ENCODE measurements around the gene SCAPER.
A peak's percentile ranks its signal among the peaks of the same experiment; 100 is the strongest.
"Not testable (repeated sequence)": the region's sequence is repeated elsewhere in the genome, so short reads cannot be mapped to it uniquely, and the experiment has no call there.

SCAPER gene

DNA sequence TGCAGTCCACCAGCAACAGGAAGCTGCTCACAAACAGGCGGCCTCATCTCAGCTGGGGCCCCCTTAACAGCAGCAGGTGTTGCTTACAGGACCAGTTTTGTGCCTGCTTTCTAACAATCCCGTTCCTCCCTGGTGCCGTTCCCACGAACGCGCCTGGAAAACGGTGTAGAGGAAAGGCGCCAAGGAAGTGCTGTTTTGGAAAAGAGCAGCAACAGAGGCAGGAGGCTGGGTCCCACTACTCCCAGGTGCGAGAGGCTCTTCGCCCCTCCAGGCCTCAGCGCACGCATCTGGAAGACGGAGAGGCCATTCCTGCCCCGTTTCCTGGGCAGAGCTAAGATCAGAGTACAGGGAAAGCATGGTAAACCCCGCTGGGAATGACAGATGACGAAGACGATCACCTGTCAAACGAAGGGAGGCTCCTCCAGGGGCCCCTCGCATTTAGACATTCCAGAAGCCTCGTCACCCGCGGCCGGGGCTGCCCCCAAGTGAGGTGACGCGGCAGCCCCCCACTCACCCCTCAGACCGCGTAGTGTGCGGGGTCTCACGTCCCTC is 603 bp downstream of the SCAPER start:
- H3K4me3 ChIP-seq (ENCODE audit: low read length): peak overlapping the region; percentile 86
- no peaks in the 10 kb centered on the region for H3K27me3 ChIP-seq (replicated peaks; ENCODE audit: control insufficient read depth, insufficient read depth, low read length)

DNA sequence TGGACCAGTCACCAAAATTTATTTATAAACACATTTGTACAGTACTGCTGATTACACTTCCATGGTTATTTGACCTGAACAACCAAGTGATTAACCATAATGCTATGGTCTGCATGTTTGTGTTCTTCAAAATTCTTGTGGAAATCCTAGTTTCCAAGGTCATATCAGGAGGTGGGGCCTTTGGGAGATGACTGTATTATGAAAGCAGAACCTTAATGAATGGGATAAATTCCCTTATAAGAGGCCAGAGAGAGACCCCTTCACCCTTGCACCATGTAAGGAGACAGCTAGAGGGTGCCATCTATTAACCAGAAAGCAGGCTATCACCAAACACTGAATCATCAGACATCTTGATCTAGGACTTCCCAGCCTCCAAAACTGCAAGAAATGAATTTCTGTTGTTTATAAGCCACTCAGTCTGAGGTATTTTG is 1.9 kb downstream of the SCAPER start:
- peak; percentile 30 for DNase-seq (ENCODE audit: low read depth)
- Histone ChIP-seq H3K9me3 (ENCODE audit: control insufficient read depth, low read length) (no peaks in the 10 kb centered on the region), H3K9ac (ENCODE audit: low read length) (no peak overlapping the region), H3K36me3 (ENCODE audit: control insufficient read depth, insufficient read depth, low read length, severe bottlenecking) (no peaks in the 10 kb centered on the region), H3K4me3 (ENCODE audit: low read length) (peak overlapping the region; percentile 31), H3K4me1 (ENCODE audit: control insufficient read depth, insufficient read depth, low read length) (peaks cover 27% of the 10 kb centered on the region), H3K27me3 (replicated peaks; ENCODE audit: control insufficient read depth, insufficient read depth, low read length) (no peaks in the 10 kb centered on the region)

More for the DNA sequence above, 603 bp downstream of the SCAPER start:
- Histone ChIP-seq H3K36me3 (ENCODE audit: control insufficient read depth, insufficient read depth, low read length, severe bottlenecking) (no peaks in the 10 kb centered on the region), H3K4me1 (ENCODE audit: control insufficient read depth, insufficient read depth, low read length) (peaks cover 27% of the 10 kb centered on the region), H3K9ac (ENCODE audit: low read length) (peak overlapping the region; percentile 85), H3K9me3 (ENCODE audit: control insufficient read depth, low read length) (no peaks in the 10 kb centered on the region)
- DNase-seq (ENCODE audit: low read depth): peak; percentile 50

DNA sequence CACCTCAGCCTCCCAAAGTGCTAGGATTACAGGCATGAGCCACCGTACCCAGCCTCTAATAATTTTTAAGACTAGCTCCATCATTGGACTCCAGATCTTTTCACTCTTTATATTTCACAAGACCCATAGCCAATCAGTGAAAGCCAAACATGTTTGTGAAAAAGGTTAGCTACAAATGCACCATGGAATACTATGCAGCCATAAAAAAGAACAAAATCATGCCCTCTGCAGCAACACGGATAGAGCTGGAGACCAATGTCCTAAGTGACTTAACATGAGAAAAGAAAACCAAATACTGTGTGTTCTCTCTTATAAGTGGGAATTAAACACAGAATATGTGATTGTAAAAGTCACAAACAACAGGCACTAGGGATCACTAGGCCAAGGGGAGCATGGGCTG is 3.2 kb downstream of the SCAPER start:
- DNase-seq (ENCODE audit: low read depth): no peak
- no peak overlapping the region for H3K9ac ChIP-seq (ENCODE audit: low read length)
- H3K36me3 ChIP-seq (ENCODE audit: control insufficient read depth, insufficient read depth, low read length, severe bottlenecking): no peaks in the 10 kb centered on the region
- H3K27me3 ChIP-seq (replicated peaks; ENCODE audit: control insufficient read depth, insufficient read depth, low read length): no peaks in the 10 kb centered on the region
- no peak overlapping the region for H3K4me3 ChIP-seq (ENCODE audit: low read length)
- H3K9me3 ChIP-seq (ENCODE audit: control insufficient read depth, low read length): no peaks in the 10 kb centered on the region
- peaks cover 27% of the 10 kb centered on the region for H3K4me1 ChIP-seq (ENCODE audit: control insufficient read depth, insufficient read depth, low read length)

DNA sequence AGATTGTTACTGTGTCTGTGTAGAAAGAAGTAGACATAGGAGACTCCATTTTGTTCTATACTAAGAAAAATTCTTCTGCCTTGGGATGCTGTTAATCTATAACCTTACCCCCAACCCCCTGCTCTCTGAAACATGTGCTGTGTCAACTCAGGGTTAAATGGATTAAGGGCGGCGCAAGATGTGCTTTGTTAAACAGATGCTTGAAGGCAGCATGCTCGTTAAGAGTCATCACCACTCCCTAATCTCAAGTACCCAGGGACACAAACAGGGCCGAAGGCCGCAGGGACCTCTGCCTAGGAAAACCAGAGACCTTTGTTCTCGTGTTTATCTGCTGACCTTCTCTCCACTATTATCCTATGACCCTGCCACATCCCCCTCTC is 5.2 kb downstream of the SCAPER start:
- H3K27me3 ChIP-seq (replicated peaks; ENCODE audit: control insufficient read depth, insufficient read depth, low read length); H3K9me3 ChIP-seq (ENCODE audit: control insufficient read depth, low read length); H3K36me3 ChIP-seq (ENCODE audit: control insufficient read depth, insufficient read depth, low read length, severe bottlenecking); H3K4me3 ChIP-seq (ENCODE audit: low read length); DNase-seq (ENCODE audit: low read depth); H3K9ac ChIP-seq (ENCODE audit: low read length): not testable (repeated sequence)
- peaks cover 22% of the 10 kb centered on the region for H3K4me1 ChIP-seq (ENCODE audit: control insufficient read depth, insufficient read depth, low read length)

DNA sequence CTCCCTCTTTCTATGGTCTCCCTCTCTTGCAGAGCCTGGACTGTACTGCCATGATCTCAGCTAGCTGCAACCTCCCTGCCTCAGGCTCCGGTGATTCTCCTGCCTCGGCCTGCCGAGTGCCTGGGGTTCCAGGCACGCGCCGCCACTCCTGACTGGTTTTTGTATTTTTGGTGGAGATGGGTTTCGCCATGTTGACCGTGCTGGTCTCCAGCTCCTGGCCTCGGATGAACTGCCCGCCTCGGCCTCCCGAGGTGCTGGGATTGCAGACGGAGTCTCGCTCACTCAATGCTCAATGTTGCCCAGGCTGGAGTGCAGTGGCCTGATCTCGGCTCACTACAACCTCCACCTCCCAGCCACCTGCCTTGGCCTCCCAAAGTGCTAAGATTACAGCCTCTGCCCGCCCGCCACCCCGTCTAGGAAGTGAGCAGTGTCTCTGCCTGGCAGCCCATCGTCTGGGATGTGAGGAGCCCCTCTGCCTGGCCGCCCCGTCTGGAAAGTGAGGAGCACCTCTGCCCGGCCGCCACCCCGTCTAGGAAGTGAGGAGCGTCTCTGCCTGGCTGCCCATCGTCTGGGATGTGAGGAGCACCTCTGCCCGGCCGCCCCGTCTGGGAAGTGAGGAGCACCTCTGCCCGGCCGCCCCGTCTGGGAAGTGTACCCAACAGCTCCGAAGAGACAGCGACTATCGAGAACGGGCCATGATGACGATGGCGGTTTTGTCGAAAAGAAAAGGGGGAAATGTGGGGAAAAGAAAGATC is 5.8 kb downstream of the SCAPER start:
- H3K9ac ChIP-seq (ENCODE audit: low read length); H3K27me3 ChIP-seq (replicated peaks; ENCODE audit: control insufficient read depth, insufficient read depth, low read length); H3K9me3 ChIP-seq (ENCODE audit: control insufficient read depth, low read length); DNase-seq (ENCODE audit: low read depth); H3K36me3 ChIP-seq (ENCODE audit: control insufficient read depth, insufficient read depth, low read length, severe bottlenecking); H3K4me3 ChIP-seq (ENCODE audit: low read length): not testable (repeated sequence)
- H3K4me1 ChIP-seq (ENCODE audit: control insufficient read depth, insufficient read depth, low read length): peaks cover 18% of the 10 kb centered on the region

DNA sequence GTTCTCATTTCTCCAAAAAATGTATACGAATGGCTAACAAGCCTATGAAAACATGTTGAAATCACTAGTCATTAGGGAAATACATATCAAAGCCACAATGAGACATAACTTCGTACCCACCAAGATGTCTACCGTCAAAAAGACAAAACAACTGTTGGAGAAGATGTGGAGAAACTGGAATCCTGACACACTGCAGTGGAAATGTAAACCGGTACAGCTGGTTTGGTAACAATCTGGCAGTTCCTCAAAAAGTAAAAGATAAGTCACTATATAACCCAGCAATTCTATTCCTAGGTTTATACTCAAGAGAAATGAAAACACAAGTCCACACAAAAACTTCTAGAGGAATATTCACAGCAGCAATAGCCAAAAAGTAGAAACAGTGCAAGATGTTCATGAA is 7.0 kb downstream of the SCAPER start:
- Histone ChIP-seq H3K9me3 (ENCODE audit: control insufficient read depth, low read length) (no peaks in the 10 kb centered on the region), H3K4me3 (ENCODE audit: low read length) (no peak overlapping the region), H3K27me3 (replicated peaks; ENCODE audit: control insufficient read depth, insufficient read depth, low read length) (no peaks in the 10 kb centered on the region), H3K4me1 (ENCODE audit: control insufficient read depth, insufficient read depth, low read length) (peaks cover 6% of the 10 kb centered on the region), H3K9ac (ENCODE audit: low read length) (no peak overlapping the region), H3K36me3 (ENCODE audit: control insufficient read depth, insufficient read depth, low read length, severe bottlenecking) (no peaks in the 10 kb centered on the region)
- DNase-seq (ENCODE audit: low read depth): no peak

DNA sequence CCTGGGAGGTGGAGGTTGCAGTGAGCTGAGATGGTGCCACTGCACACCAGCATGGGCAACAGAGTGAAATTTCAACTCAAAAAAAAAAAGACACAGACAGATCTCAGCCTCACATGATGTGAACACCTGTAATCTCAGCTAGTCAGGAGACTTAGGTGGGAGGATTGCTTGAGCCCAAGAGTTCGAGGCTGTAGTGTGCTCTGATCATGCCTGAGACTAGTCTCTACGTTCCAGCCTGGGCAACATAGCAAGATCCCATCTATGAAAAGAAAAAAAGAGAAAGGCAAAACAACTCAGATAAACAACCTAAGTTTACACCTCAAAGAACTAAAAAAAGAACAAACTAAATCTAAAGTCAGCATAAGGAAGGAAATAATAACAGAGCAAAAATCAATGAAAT is 11.0 kb downstream of the SCAPER start:
- no peak for DNase-seq (ENCODE audit: low read depth)
- no peak overlapping the region for H3K9ac ChIP-seq (ENCODE audit: low read length)
- no peaks in the 10 kb centered on the region for H3K36me3 ChIP-seq (ENCODE audit: control insufficient read depth, insufficient read depth, low read length, severe bottlenecking)
- no peaks in the 10 kb centered on the region for H3K4me1 ChIP-seq (ENCODE audit: control insufficient read depth, insufficient read depth, low read length)
- H3K27me3 ChIP-seq (replicated peaks; ENCODE audit: control insufficient read depth, insufficient read depth, low read length): no peaks in the 10 kb centered on the region
- no peaks in the 10 kb centered on the region for H3K9me3 ChIP-seq (ENCODE audit: control insufficient read depth, low read length)
- no peak overlapping the region for H3K4me3 ChIP-seq (ENCODE audit: low read length)

DNA sequence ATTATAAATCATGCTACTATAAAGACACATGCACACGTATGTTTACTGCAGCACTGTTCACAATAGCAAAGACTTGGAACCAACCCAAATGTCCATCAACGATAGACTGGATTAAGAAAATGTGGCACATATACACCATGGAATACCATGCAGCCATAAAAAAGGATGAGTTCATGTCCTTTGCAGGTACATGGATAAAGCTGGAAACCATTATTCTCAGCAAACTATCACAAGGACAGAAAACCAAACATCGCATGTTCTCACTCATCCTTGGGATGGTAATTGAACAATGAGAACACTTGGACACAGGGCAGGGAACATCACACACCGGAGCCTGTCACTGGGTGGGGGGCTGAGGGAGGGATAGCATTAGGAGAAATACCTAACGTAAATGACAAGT is 12.3 kb downstream of the SCAPER start:
- H3K9me3 ChIP-seq (ENCODE audit: control insufficient read depth, low read length); H3K9ac ChIP-seq (ENCODE audit: low read length); DNase-seq (ENCODE audit: low read depth); H3K27me3 ChIP-seq (replicated peaks; ENCODE audit: control insufficient read depth, insufficient read depth, low read length); H3K4me1 ChIP-seq (ENCODE audit: control insufficient read depth, insufficient read depth, low read length); H3K36me3 ChIP-seq (ENCODE audit: control insufficient read depth, insufficient read depth, low read length, severe bottlenecking); H3K4me3 ChIP-seq (ENCODE audit: low read length): not testable (repeated sequence)

DNA sequence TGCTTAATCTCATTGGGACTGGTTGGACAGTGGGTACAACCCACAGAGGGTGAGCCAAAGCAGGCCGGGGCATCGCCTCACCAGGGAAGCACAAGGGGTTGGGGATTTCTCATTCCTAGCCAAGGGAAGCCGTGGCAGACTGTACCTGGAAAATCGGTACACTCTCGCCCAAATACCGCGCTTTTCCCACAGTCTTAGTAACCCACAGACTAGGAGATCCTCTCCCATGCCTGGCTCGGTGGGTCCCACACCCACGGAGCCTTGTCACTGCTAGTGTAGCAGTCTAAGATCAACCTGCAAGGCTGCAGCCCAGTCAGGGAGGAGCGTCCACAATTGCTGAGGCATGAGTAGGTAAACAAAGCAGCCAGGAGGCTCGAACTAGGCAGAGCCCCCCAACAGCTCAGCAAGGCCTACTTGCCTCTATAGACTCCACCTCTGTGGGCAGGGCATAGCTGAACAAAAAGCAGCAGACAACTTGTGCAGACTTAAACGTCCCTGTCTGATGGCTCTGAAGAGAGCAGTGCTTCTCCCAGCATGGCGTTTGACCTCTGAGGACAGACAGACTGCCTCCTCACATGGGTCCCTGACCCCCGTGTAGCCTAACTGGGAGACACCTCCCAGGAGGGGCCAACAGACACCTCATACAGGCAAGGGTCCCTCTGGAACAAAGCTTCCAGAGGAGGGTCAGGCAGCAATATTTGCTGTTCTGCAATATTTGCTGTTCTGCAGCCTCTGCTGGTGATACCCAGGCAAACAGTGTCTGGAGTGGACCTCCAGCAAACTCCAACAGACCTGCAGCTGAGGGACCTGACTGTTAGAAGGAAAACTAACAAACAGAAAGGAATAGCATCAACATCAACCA is 17.6 kb downstream of the SCAPER start:
- H3K27me3 ChIP-seq (replicated peaks; ENCODE audit: control insufficient read depth, insufficient read depth, low read length); H3K9me3 ChIP-seq (ENCODE audit: control insufficient read depth, low read length); H3K9ac ChIP-seq (ENCODE audit: low read length); DNase-seq (ENCODE audit: low read depth); H3K36me3 ChIP-seq (ENCODE audit: control insufficient read depth, insufficient read depth, low read length, severe bottlenecking); H3K4me1 ChIP-seq (ENCODE audit: control insufficient read depth, insufficient read depth, low read length); H3K4me3 ChIP-seq (ENCODE audit: low read length): not testable (repeated sequence)

DNA sequence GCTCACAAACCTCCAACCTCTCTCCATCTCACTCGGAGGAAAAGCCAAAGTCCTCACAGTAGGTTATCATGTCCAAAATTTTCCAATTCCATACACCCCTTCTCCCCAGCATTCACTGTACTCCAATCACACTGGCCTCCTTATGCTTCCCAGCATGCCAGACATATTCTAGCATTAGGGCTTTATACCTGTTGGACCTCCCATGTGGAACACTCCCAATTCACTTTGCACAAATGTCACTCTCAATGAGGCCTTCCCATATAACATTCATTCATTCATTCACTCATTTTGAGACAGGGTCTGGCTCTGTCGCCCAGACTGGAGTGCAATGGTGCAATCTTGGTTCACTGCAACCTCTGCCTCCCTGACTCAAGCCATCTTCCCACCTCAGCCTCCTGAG is 19.9 kb downstream of the SCAPER start:
- Histone ChIP-seq H3K9ac (ENCODE audit: low read length) (no peak overlapping the region), H3K27me3 (replicated peaks; ENCODE audit: control insufficient read depth, insufficient read depth, low read length) (no peaks in the 10 kb centered on the region), H3K9me3 (ENCODE audit: control insufficient read depth, low read length) (no peaks in the 10 kb centered on the region), H3K4me1 (ENCODE audit: control insufficient read depth, insufficient read depth, low read length) (no peaks in the 10 kb centered on the region), H3K4me3 (ENCODE audit: low read length) (no peak overlapping the region), H3K36me3 (ENCODE audit: control insufficient read depth, insufficient read depth, low read length, severe bottlenecking) (peaks cover 2% of the 10 kb centered on the region)
- DNase-seq (ENCODE audit: low read depth): no peak

DNA sequence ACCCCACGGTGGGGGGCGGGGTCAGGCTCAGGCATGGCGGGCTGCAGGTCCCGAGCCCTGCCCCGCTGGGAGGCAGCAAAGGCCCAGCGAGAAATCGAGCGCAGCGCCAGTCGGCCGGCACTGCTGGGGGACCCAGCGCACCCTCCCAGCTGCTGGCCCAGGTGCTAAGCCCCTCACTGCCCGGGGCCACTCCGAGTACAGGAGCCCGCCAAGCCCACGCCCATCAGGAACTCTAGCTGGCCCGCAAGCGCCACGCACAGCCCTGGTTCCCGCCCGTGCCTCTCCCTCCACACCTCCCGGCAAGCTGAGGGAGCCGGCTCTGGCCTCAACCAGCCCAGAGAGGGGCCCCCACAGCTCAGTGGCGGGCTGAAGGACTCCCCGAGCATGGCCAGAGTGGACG is 29.2 kb downstream of the SCAPER start:
- H3K36me3 ChIP-seq (ENCODE audit: control insufficient read depth, insufficient read depth, low read length, severe bottlenecking): peaks cover 2% of the 10 kb centered on the region
- no peaks in the 10 kb centered on the region for H3K9me3 ChIP-seq (ENCODE audit: control insufficient read depth, low read length)
- no peaks in the 10 kb centered on the region for H3K4me1 ChIP-seq (ENCODE audit: control insufficient read depth, insufficient read depth, low read length)
- H3K9ac ChIP-seq (ENCODE audit: low read length): no peak overlapping the region
- no peak overlapping the region for H3K4me3 ChIP-seq (ENCODE audit: low read length)
- no peaks in the 10 kb centered on the region for H3K27me3 ChIP-seq (replicated peaks; ENCODE audit: control insufficient read depth, insufficient read depth, low read length)
- DNase-seq (ENCODE audit: low read depth): no peak
